Endothelial cell (in vitro differentiated cells): ENCODE results near the gene LYZL2. TPM values are rescaled to one million over a fixed set of nuclear protein-coding genes. Genes with fewer than 3 reads are reported as not detected.

Experiments
- DNase-seq: peaks from one replicate; pipeline ENCODE4 v3.0.0; 2021; ENCODE audit warnings: low spot score
- H3K27ac Mint-ChIP-seq: one replicate; pipeline ENCODE4 v1.8.0; 2021; ENCODE audit warnings: mixed read lengths, inconsistent platforms; ENCODE audit not compliant: unreplicated experiment
- H3K27me3 Mint-ChIP-seq: one replicate; pipeline ENCODE4 v1.8.0; 2021; ENCODE audit warnings: mild to moderate bottlenecking, moderate library complexity, mixed read lengths, inconsistent platforms; ENCODE audit not compliant: unreplicated experiment
- H3K36me3 Mint-ChIP-seq: one replicate; pipeline ENCODE4 v1.8.0; 2021; ENCODE audit warnings: mild to moderate bottlenecking, low read depth, mixed read lengths, inconsistent platforms; ENCODE audit not compliant: unreplicated experiment
- H3K4me1 Mint-ChIP-seq: one replicate; pipeline ENCODE4 v1.8.0; 2021; ENCODE audit warnings: mild to moderate bottlenecking, mixed read lengths, inconsistent platforms; ENCODE audit not compliant: unreplicated experiment
- H3K4me3 Mint-ChIP-seq: one replicate; pipeline ENCODE4 v1.8.0; 2021; ENCODE audit warnings: mild to moderate bottlenecking, mixed read lengths, inconsistent platforms; ENCODE audit not compliant: unreplicated experiment
- H3K9me3 Mint-ChIP-seq: one replicate; pipeline ENCODE4 v1.8.0; 2021; ENCODE audit warnings: mixed read lengths, inconsistent platforms; ENCODE audit not compliant: unreplicated experiment
- CTCF ChIP-seq: fragments of 200-600 bp; sonication (generic); IDR thresholded peaks from one replicate; pipeline ENCODE4 v1.5.0; 2021; ENCODE audit warnings: antibody characterized with exemption; ENCODE audit not compliant: unreplicated experiment
- total RNA-seq: library from RNA; stranded (reverse); fragmentation: NEBNext Ultra II Directional; extraction: Animal tissue kit (Norgen Biotek cat#: 25700); gene quantifications from one replicate; pipeline ENCODE4 v1.2.1, GENCODE V29; 2021; ENCODE audit not compliant: unreplicated experiment

The LYZL2 gene
- total RNA-seq, 1 donor from 2014 or later: not detected

- no peak overlapping the region for H3K4me3 Mint-ChIP-seq
- no peak overlapping the region for H3K27ac Mint-ChIP-seq
- H3K36me3 Mint-ChIP-seq: no peaks in the 10 kb centered on the region
- no peaks in the 10 kb centered on the region for H3K4me1 Mint-ChIP-seq
- H3K9me3 Mint-ChIP-seq: no peaks in the 10 kb centered on the region
- peaks cover 2% of the 10 kb centered on the region for H3K27me3 Mint-ChIP-seq
- no peak for DNase-seq
- no peak for TF ChIP-seq CTCF
Observed at GRCh38 chr10:30574432-30574796, 55.1 kb downstream of the LYZL2 start.

GRCh38 chr10:30573721-30574431 lies 55.7 kb downstream of the LYZL2 start:
- Mint-ChIP-seq H3K9me3 (no peaks in the 10 kb centered on the region), H3K27ac (no peak overlapping the region), H3K4me3 (no peak overlapping the region), H3K4me1 (no peaks in the 10 kb centered on the region), H3K36me3 (no peaks in the 10 kb centered on the region), H3K27me3 (peaks cover 1% of the 10 kb centered on the region)
- no peak for TF ChIP-seq CTCF
- no peak for DNase-seq

GRCh38 chr10:30565449-30565848 lies 64.1 kb downstream of the LYZL2 start:
- peaks cover 2% of the 10 kb centered on the region for H3K27me3 Mint-ChIP-seq
- no peak for TF ChIP-seq CTCF
- no peak overlapping the region for H3K4me3 Mint-ChIP-seq
- H3K4me1 Mint-ChIP-seq: no peaks in the 10 kb centered on the region
- no peaks in the 10 kb centered on the region for H3K9me3 Mint-ChIP-seq
- no peak overlapping the region for H3K27ac Mint-ChIP-seq
- no peak for DNase-seq
- H3K36me3 Mint-ChIP-seq: no peaks in the 10 kb centered on the region

- no peak for TF ChIP-seq CTCF
- Mint-ChIP-seq H3K4me1 (peaks cover 3% of the 10 kb centered on the region), H3K27me3 (peaks cover 2% of the 10 kb centered on the region), H3K36me3 (no peaks in the 10 kb centered on the region), H3K4me3 (no peak overlapping the region), H3K27ac (no peak overlapping the region), H3K9me3 (no peaks in the 10 kb centered on the region)
- no peak for DNase-seq
Observed at GRCh38 chr10:30562787-30563186, 66.8 kb downstream of the LYZL2 start.

Other genes with a start within 250 kb of the LYZL2 start
- gene MAP3K8, start 195.6 kb downstream of the LYZL2 start, total RNA-seq: 6.2 TPM